Stomach (tissue), 9 donors: Measurements from ENCODE around the gene TTL. TPM values are rescaled to one million over a fixed set of nuclear protein-coding genes. Genes with fewer than 3 reads are reported as not detected.
"Not testable (repeated sequence)": the region's sequence is repeated elsewhere in the genome, so short reads cannot be mapped to it uniquely, and the experiment has no call there.

ENCODE experiments used
- DNase-seq, 2 donors: peaks; one replicate each; pipeline versions ENCODE4 v3.0.0 to v3.0.0-alpha.2; 2013 to 2019
- H3K27ac ChIP-seq, 5 donors: fragments of 200-600 bp in 4 of 5; sonication (generic) in 4 of 5; one replicate each; pipeline ENCODE4 v1.5.1; 2013 to 2019; ENCODE audit warnings: mild to moderate bottlenecking in 1 of 5, moderate library complexity in 1 of 5
- H3K27me3 ChIP-seq, 3 donors: fragments of 200-600 bp; sonication (generic); one replicate each; pipeline ENCODE4 v1.5.1; 2017 to 2019; ENCODE audit warnings: mixed run types in 1 of 3
- H3K36me3 ChIP-seq, 4 donors: fragments of 200-600 bp; sonication (generic); 1 replicate in 3 of 4; 2 replicates in 1 of 4; pipeline ENCODE4 v1.5.1; 2016 to 2019
- H3K4me1 ChIP-seq, 4 donors: fragments of 200-600 bp; sonication (generic); one replicate each; pipeline ENCODE4 v1.5.1; 2016 to 2019
- H3K4me3 ChIP-seq, 4 donors: fragments of 200-600 bp; sonication (generic) in 3 of 4; one replicate each; pipeline ENCODE4 v1.5.1; 2016 to 2019; ENCODE audit warnings: mild to moderate bottlenecking in 1 of 4
- H3K9me3 ChIP-seq, 4 donors: fragments of 200-600 bp; sonication (generic); one replicate each; pipeline ENCODE4 v1.5.1; 2016 to 2019
- CTCF ChIP-seq, 7 experiments: fragments of 450-650 bp in 4 of 7; fragments of 200-600 bp in 3 of 7; sonication (generic) in 3 of 7; IDR thresholded peaks; one replicate each; pipeline ENCODE4 v1.5.1; 2016 to 2019; ENCODE audit warnings: antibody characterized with exemption in 7 of 7, control low read depth in 2 of 7, mild to moderate bottlenecking in 1 of 7
- EP300 ChIP-seq: sonication (generic); formaldehyde crosslinking; IDR thresholded peaks from one replicate; pipeline ENCODE4 v1.6.1; 2017; ENCODE audit warnings: antibody characterized with exemption
- POLR2A ChIP-seq, 4 donors: fragments of 450-650 bp; IDR thresholded peaks; one replicate each; pipeline ENCODE4 v1.6.1; 2016; ENCODE audit warnings: antibody characterized with exemption in 4 of 4, control low read depth in 2 of 4, mild to moderate bottlenecking in 1 of 4, moderate library complexity in 1 of 4
- POLR2AphosphoS5 ChIP-seq, 3 donors: sonication (generic); formaldehyde crosslinking; IDR thresholded peaks; one replicate each; pipeline ENCODE4 v1.6.1; 2016; ENCODE audit warnings: antibody characterized with exemption in 3 of 3
- WGBS, 5 donors: extraction: QIAGEN DNeasy Blood & Tissue Kit in 3 of 5; methylation state at CpG; one replicate each; pipeline versions ENCODE4 v1.1.5 to v1.1.7; 2013 to 2018; 5-methylcytosine and 5-hydroxymethylcytosine counted together
- intact Hi-C: fragments of 100-400 bp; cut with DNase I; formaldehyde crosslinking; loops from one replicate; pipeline ENCODE4 v1.15.1; 2023; ENCODE audit warnings: low total_unique reads
- polyA plus RNA-seq, 3 donors: library from polyadenylated mRNA; stranded (reverse); fragments of 200-250 nt; gene quantifications; one replicate each; pipeline ENCODE4 v1.2.3, GENCODE V29; 2013
- total RNA-seq, 5 donors: library from RNA; depleted of rRNA; stranded (reverse); fragments of >200 nt; gene quantifications; one replicate each; pipeline versions ENCODE4 v1.1.0 to v1.2.3, GENCODE V29; 2014 to 2016
- donor health status: healthy with polysubstance abuse.
- donor health status: Bipolar disorder and iron deficiency.
- donor health status: healthy.

The TTL gene
- total and polyA plus RNA-seq, 8 donors = 2.7 to 26.5 (median 6.0) TPM

- H3K4me1 ChIP-seq = peaks cover 0 to 16% (median 11%) of the 10 kb centered on the region in 4 donors
- no peak for TF ChIP-seq CTCF (IDR thresholded peaks at IDR 0.05)
- no peak for TF ChIP-seq POLR2AphosphoS5 (IDR thresholded peaks at IDR 0.05)
- no peak for TF ChIP-seq POLR2A (IDR thresholded peaks at IDR 0.05)
- no peak for TF ChIP-seq EP300
These were observed 47.8 kb upstream of the TTL start for GRCh38 chr2:112433932-112434730.

GRCh38 chr2:112434890-112435715, 46.9 kb upstream of the TTL start:
- not testable (repeated sequence) for H3K4me3 ChIP-seq, H3K36me3 ChIP-seq, H3K27ac ChIP-seq, DNase-seq, H3K9me3 ChIP-seq
- intact Hi-C loops = loop anchor here (5.0 kb wide), 1 partner anchor 178 kb away; the partner anchor contains the start of gene ZC3H8
- WGBS, 5 donors = 74 to 84% (median 79%) methylated on average over 16 to 33 of the region's 33 CpGs
- Histone ChIP-seq H3K4me1 (peaks cover 0 to 16% (median 11%) of the 10 kb centered on the region in 4 donors), H3K27me3 (peaks cover 0 to 22% (median 0%) of the 10 kb centered on the region in 3 donors)

More at GRCh38 chr2:112433932-112434730, 47.8 kb upstream of the TTL start:
- 59 to 83% (median 75%) methylated on average over 25 to 31 of the region's 31 CpGs for WGBS, 5 donors
- peaks cover 0 to 22% (median 0%) of the 10 kb centered on the region in 3 donors for H3K27me3 ChIP-seq
- no peak for DNase-seq
- H3K36me3 ChIP-seq = no peaks in the 10 kb centered on the region
- no peak overlapping the region for H3K4me3 ChIP-seq
- H3K27ac ChIP-seq = no peak overlapping the region
- intact Hi-C loops = no loop called here
- no peaks in the 10 kb centered on the region for H3K9me3 ChIP-seq

GRCh38 chr2:112435716-112436431, 46.1 kb upstream of the TTL start:
- Histone ChIP-seq H3K27me3 (peaks cover 0 to 22% (median 0%) of the 10 kb centered on the region in 3 donors), H3K4me1 (peaks cover 0 to 16% (median 11%) of the 10 kb centered on the region in 4 donors)
- H3K9me3 ChIP-seq, H3K36me3 ChIP-seq, H3K4me3 ChIP-seq, H3K27ac ChIP-seq, DNase-seq: not testable (repeated sequence)
- intact Hi-C loops = loop anchor here (5.0 kb wide), 1 partner anchor 179 kb away; the partner anchor contains the start of gene ZC3H8
- WGBS, 5 donors = 83 to 94% (median 84%) methylated on average over 12 to 18 of the region's 18 CpGs

- not testable (repeated sequence) for H3K9me3 ChIP-seq, DNase-seq, H3K36me3 ChIP-seq, H3K27ac ChIP-seq, H3K4me3 ChIP-seq, H3K4me1 ChIP-seq
- peaks cover 0 to 22% (median 0%) of the 10 kb centered on the region in 3 donors for H3K27me3 ChIP-seq
- intact Hi-C loops = loop anchor here (5.0 kb wide), 1 partner anchor 180 kb away; the partner anchor contains the start of gene ZC3H8
- 84 to 100% (median 87%) methylated on average over 1 to 10 of the region's 10 CpGs; no CpG with 5 or more reads in 1 of the 5 donors for WGBS, 5 donors
These were observed 45.0 kb upstream of the TTL start for GRCh38 chr2:112436993-112437392.

- intact Hi-C loops = loop anchor here (5.0 kb wide), 1 partner anchor 180 kb away; the partner anchor contains the start of gene ZC3H8
- H3K9me3 ChIP-seq, H3K4me1 ChIP-seq, H3K4me3 ChIP-seq, H3K27ac ChIP-seq, H3K36me3 ChIP-seq, DNase-seq: not testable (repeated sequence)
- peaks cover 0 to 22% (median 0%) of the 10 kb centered on the region in 3 donors for H3K27me3 ChIP-seq
- 66 to 83% (median 73%) methylated on average over 10 to 16 of the region's 16 CpGs for WGBS, 5 donors
These were observed 44.5 kb upstream of the TTL start for GRCh38 chr2:112437405-112437831.

GRCh38 chr2:112438603-112439261, 43.2 kb upstream of the TTL start:
- intact Hi-C loops = loop anchor here (5.0 kb wide), 1 partner anchor 181 kb away; the partner anchor contains the start of gene ZC3H8
- DNase-seq, H3K36me3 ChIP-seq, H3K9me3 ChIP-seq, H3K4me3 ChIP-seq, H3K4me1 ChIP-seq, H3K27ac ChIP-seq: not testable (repeated sequence)
- 70 to 83% (median 80%) methylated on average over 6 of the region's 6 CpGs for WGBS, 5 donors
- peaks cover 0 to 22% (median 0%) of the 10 kb centered on the region in 3 donors for H3K27me3 ChIP-seq

- DNase-seq, intact Hi-C loops, H3K27ac ChIP-seq, H3K27me3 ChIP-seq, H3K36me3 ChIP-seq, H3K4me3 ChIP-seq, H3K9me3 ChIP-seq, H3K4me1 ChIP-seq: not testable (repeated sequence)
- 38 to 67% methylated on average over 1 of the region's 1 CpG; no CpG with 5 or more reads in 3 of the 5 donors for WGBS, 5 donors
These were observed 37.7 kb upstream of the TTL start for GRCh38 chr2:112444256-112444655.
